ENCODE results near the gene CORO7.
A peak's percentile ranks its signal among the peaks of the same experiment; 100 is the strongest.

Gene CORO7

DNA sequence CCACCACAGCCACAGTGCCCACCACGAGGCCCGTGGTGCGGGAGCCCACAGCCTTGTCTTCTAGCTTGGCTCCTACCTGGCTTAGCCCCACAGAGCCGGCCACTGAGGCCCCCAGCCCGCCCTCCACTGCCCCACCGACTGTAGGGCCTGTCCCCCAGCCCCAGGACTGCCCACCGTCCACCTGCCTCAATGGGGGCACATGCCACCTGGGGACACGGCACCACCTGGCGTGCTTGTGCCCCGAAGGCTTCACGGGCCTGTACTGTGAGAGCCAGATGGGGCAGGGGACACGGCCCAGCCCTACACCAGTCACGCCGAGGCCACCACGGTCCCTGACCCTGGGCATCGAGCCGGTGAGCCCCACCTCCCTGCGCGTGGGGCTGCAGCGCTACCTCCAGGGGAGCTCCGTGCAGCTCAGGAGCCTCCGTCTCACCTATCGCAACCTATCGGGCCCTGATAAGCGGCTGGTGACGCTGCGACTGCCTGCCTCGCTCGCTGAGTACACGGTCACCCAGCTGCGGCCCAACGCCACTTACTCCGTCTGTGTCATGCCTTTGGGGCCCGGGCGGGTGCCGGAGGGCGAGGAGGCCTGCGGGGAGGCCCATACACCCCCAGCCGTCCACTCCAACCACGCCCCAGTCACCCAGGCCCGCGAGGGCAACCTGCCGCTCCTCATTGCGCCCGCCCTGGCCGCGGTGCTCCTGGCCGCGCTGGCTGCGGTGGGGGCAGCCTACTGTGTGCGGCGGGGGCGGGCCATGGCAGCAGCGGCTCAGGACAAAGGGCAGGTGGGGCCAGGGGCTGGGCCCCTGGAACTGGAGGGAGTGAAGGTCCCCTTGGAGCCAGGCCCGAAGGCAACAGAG, 34.2 kb downstream of the CORO7 start:
- DNase-seq = no peak

DNA sequence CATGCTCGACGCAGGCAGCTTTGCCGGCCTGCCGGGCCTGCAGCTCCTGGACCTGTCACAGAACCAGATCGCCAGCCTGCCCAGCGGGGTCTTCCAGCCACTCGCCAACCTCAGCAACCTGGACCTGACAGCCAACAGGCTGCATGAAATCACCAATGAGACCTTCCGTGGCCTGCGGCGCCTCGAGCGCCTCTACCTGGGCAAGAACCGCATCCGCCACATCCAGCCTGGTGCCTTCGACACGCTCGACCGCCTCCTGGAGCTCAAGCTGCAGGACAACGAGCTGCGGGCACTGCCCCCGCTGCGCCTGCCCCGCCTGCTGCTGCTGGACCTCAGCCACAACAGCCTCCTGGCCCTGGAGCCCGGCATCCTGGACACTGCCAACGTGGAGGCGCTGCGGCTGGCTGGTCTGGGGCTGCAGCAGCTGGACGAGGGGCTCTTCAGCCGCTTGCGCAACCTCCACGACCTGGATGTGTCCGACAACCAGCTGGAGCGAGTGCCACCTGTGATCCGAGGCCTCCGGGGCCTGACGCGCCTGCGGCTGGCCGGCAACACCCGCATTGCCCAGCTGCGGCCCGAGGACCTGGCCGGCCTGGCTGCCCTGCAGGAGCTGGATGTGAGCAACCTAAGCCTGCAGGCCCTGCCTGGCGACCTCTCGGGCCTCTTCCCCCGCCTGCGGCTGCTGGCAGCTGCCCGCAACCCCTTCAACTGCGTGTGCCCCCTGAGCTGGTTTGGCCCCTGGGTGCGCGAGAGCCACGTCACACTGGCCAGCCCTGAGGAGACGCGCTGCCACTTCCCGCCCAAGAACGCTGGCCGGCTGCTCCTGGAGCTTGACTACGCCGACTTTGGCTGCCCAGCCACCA, 35.1 kb downstream of the CORO7 start:
- DNase-seq = no peak

DNA sequence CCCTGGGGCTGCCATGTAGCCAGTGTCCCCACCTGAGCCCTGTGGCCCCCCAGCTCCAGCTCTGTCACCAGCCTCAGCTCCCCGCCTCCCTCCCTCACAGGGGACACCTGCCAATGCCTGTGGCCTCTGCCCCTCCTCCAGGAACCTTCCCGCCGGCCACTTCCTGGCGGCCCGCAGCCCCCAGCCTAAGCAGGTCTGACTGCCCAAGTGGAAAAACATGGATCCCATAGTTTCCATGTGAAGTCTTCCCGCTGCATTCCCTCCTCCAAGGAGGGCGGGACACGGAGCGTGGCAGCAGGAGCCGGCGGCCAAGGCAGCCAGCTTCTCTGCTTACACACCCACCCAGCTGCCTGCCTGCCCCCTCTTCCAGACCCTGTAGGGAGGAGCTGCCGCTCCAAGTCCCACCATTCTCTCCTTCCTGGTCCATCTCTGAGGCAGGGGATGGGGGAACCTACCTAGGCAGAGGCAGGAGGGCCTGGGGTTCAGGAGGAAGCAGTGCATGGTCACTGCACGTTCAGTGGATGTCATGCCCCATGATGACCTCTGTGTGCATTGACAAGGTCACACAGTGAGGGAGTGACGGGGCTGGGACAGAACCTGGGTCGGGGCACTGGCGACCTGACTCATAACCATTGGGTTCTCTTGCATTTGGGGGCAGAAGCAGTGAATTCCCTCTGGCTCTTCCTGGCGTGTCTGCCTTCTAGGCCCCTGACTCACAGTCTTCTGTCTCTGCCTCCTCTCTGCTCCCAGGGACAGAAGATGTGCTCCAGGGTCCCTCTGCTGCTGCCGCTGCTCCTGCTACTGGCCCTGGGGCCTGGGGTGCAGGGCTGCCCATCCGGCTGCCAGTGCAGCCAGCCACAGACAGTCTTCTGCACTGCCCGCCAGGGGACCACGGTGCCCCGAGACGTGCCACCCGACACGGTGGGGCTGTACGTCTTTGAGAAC, 36.0 kb downstream of the CORO7 start:
- no peak for DNase-seq

DNA sequence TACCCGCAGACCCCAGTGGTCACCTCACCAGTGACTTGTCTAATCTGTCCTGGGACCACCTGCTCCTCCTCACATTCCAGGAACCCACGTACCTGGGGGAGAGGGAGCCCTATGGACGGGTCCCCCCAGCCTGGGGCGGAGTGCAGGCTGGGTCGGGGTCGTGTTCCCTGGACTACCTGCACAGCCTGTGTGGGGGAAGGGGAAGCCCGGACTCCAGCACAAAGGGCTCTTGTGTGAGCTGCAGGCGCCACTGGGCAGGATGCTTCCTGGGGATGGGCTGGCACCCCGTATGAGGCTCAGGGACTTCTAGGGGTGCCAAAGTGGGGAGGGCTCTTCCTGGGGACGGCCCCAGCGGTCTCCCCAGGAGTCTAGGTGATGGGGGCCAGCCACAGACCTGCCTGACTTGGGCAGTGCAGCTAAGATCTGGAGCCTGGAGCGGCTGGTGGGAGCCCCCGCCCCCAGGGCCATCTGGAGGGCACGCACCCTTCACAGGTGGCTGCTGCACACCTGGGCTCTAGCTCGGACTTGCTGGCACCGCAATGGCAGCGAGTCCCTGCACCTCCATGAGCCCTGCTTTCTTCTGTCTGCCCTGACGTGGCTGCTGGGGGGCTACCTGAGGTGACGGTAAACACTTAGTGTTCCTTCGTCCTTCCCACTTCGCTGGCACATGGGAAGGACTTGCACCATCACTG, 37.3 kb downstream of the CORO7 start:
- no peak for DNase-seq

DNA sequence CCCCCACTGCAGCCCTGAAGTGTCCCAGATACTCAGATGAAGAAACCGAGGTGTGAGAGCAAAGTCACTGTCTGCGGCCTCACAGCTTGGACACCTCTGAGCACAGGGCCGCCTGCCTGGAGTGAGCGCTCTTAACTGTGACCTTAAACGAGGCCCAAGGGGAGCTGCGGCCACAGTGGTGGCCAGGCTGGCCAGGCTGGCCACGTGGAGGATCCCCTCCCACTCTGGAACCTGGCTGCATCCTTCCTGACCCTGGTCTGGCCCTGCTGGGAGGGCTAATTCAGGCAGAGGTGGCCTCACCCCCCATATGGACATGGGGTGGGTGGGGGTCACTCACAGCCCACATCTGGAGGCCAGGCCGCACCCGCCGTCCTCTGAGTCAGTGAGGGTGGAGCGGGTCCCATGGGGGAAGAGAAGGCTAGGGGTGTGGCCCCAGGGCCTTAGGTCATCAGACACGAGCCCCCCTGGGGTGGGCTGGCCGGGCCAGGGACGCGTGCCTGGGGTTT, 38.2 kb downstream of the CORO7 start:
- no peak for DNase-seq

DNA sequence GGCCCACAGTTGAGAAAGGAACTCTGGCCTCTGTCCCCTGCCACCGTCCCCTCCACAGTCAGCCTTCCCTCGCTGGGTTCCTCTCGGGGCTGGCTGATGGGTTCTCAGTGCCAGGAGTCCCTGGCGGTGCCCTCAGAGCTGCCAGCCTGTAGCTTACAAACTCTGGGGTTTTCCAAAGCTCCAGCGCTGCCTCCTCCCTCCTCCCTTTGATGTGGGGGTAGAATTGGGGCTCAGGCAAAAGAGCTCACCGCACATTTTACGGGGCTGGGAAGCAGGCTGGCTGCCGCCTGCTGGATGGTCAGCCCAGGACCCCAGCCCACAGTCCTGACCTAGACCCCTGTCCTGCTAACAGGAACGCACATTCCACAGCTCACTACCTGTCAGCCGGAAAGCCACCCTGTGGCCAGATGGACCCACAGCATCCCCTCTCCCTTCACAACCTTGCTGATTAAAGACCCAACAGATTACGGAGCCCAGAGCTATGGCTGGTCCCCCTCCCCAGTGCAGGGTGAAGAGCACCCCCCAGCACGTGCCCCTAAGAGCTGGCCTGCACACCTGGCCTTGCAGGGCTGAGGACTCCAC, 38.7 kb downstream of the CORO7 start:
- DNase-seq = no peak

DNA sequence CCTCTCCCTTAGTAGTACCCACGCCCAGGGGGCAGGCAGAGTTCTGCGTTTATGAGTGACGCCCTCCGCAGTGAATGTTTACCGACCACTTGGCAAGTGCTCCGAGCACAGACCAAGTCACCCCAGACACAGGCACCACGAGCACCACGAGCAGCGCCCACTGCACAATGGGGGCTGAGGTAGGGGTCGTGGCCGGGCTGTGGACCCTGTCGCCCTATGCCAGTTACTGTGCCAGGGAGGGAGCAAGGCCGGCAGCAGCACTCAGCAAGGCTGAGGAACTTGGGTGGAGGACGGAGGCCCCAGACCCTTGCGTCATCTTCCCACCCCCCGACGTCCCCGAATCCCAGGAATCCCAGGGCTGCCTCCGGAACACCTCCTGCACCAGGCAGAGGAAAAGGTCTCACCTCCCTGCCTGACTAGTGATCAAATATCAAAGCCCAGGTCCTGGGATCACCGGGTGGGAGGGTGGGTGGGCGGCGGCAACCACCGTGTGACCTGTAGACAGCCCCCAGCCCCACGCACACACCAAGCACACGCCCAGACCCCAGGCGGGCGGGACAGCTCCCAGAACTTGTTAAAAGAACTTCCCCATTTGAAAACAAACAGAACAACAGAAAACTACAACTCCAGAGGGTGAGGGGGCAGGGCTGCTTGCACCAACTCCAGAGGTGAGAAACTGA, 39.4 kb downstream of the CORO7 start:
- DNase-seq = no peak

DNA sequence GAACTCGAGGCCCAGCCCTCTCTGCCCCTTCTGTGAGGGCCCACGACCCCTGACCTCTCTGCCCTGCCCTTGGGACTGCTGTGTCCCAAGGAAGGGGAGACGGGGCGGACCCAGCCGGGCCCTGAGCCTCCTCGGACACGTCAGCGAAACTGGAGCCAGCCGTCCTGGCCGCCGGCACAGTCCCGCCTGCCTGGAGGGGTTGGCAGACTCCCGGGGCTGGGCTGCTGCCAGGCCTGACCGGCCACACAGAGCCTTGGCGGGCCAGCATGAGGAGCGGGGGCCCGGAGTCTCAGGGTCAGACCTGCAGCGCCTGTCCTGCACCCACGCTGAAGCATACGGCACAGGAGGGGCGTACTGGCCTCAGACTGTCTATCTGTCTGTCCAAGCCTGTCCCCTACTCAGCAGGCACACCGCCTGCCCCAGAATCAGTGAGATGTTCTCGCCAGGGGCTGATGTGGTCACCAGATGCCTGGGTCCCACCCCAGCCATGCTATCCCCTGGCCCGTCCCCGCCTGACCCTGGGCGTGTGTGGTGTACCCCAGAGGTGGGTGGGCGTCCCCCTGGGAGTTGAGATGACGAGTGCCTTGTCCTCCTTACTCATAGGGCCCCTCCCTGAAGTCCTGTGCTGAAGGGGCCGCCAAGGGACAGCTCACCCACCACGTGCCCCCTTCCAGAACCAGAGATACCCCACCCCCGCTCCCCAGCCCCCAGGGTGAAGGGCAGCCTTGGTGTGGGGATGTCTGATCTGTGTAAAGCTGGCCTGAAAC, 40.1 kb downstream of the CORO7 start:
- DNase-seq = no peak

DNA sequence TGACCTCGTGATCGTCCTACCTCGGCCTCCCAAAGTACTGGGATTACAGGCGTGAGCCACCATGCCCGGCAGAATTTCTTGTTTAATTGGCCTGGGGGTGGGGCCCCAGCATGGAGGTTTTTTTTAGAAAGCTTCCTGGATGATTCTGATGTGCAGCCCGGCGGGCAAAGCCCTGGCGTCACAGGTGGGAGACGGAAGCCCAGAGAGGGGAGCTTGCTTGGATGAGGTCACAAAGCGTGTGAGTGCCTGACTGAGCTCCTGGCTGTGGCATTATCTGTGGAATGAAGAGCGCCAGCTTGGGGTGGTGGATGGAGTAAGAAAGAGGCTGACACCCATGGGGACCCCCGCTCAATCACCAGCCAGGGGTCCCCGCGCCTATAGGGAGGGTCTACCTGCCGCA, 40.7 kb downstream of the CORO7 start:
- DNase-seq = no peak

DNA sequence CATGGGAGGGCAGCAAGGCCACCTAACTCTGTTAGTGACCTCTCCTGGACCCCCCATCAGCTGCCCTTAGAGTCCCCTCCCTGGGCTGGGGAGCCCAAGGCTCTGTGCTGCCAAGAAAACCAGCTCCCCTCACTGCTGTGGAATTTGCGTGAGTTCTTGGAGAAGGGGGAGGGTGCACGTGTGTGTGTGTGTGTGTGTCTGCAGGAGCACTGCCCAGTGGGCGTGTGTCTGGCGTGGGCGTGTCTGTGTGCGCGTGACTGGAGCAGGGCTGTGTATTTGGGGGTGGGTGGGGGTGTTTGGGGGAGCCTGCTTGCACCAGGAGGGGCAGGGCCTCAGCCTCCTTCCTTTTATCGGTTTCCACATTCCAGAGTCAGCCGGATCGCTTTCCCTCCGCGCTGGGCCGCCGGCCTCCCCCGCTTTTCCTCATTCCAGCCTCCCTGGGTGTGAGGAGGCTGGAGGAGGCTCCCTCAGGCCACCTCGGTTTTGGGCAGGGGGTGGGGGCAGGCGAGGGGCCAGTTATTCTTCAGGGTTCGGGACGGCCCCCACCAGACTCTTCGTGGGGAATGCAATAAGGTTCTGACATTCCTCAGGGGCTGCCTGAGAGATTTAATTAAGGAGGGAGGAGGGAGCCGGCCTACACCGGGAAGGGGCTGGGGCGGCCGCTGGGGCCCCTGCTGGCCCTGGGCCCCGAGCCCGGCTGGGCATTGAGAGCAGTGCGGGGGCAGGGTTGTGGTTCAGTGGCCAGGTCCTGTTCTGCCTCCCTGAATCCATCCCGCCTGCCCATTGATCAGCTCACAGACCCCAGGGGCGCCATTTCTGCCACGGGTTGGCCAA, 42.3 kb downstream of the CORO7 start:
- no peak for DNase-seq

DNA sequence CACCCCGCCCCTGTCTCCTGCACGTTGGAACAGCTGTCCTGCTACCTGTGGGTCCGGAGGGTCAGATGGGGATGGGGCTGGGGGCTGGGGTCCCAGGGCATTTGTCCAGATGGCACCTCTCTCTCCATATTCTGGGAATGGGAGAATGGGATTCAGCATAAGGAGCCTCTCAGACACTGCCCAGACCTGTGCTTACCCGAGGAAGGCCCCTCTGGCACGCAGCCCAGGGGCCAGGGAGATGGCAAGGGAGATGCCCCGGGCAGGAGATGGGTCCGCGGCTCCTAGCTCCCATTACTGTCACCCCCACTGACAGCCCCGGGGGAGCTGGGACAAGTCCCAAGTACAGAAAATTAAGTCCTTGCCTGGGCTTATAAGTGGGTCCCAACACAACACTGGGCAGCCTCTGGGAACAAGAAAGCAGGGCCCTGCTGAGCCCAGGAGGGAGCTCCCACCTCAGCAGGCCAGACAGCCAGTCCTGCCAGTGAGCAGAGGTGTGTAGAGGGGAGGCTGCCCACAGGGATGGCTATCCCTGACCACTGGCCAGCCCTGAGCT, 43.0 kb downstream of the CORO7 start:
- no peak for DNase-seq

DNA sequence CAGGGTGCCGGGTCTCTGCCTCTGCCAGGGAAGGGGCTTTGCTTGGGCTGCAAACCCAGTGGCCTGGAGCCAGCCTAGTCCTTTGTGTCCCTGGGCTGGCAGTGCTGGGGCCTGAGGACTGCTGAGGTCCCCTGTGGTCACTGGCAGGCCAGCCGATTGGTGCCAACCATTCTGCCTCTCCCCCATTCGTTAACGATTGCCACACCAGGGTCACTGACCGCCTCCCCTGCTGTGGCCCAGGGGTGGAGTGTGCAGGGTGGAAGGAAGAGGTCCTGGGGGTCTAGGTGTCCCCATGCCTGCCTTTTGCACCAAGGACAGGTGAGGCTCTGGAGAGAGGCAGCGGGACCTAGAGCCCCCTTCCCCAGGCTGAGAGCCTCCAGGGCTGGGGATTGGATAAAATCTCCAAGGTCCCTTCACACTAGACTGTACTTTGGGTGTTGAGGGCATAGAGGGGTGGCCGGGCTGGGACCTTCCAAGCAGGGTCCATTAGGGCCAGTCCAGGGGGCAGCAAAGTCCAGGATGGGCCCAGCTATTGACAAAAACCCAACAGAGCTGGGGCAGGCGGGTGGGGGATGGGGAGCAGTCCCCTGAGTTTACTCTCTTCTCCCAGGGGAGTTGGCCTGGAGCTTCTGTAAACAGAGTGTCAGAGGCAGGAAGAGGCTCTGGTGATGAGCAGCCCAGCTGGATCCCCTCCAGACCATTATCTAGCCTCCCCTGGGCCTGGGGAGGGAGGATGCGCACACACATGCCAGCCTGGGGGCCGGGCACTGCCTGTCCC, 43.6 kb downstream of the CORO7 start:
- no peak for DNase-seq

DNA sequence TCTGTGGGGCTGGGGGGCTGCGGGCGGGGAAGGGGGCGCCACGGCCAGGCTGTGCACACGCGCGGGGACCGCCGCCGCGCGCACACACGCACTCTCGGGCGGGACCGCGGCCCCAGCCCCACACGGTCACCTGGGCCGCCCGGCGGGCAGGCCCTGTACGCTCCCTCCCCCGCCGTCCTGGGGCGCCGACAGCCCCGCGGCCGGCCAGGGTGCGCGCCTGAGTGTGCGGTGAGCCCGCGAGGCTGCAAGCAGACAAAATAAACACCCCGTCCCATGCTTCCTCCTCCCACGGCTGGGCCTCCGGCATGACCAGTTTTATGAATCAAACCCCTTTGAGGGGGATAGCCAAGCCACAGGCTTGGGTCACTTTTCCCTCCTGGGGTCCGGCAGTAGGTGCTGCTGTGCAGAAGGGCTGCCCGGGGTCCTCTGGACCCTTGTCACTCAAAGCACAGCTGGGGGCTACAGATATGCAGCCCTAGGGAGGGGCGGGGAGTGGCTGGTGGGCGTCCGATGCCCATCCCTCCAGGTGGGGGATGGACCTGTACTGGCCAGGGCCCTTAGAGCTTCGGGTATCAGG, 44.3 kb downstream of the CORO7 start:
- DNase-seq = peak; percentile 28

DNA sequence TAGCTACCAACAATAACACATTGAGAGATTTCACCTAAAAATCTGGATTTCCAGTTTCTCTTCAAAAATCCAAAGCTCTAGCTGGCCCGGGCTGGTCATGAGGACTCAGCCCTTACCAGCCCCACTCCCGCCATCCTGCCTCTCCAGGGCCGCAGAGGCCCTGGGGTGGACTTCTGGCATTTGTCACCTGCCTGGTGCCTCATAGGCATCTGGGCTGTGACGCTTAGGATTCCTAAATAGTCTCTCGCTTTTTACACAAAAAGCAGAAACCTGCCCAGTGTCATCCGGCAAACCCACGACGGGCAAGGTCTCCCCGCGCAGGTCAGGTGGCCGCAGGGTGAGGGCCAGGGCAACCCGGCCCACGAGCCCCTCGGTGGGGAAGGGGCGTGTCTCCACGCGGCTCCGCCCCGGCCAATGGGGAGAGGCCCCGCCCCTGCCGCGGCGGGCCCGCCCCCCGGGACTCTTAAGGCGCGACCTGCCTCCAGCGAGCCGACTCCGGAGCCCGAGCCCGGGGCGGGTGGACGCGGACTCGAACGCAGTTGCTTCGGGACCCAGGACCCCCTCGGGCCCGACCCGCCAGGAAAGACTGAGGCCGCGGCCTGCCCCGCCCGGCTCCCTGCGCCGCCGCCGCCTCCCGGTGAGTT, 44.9 kb downstream of the CORO7 start, which contains the start of gene VASN:
TSS of gene VASN (plus strand) at position 492 of the 644 bp plus-strand sequence. CDS start 9,030 bp downstream, outside the sequence.
- DNase-seq = peak; percentile 74

DNA sequence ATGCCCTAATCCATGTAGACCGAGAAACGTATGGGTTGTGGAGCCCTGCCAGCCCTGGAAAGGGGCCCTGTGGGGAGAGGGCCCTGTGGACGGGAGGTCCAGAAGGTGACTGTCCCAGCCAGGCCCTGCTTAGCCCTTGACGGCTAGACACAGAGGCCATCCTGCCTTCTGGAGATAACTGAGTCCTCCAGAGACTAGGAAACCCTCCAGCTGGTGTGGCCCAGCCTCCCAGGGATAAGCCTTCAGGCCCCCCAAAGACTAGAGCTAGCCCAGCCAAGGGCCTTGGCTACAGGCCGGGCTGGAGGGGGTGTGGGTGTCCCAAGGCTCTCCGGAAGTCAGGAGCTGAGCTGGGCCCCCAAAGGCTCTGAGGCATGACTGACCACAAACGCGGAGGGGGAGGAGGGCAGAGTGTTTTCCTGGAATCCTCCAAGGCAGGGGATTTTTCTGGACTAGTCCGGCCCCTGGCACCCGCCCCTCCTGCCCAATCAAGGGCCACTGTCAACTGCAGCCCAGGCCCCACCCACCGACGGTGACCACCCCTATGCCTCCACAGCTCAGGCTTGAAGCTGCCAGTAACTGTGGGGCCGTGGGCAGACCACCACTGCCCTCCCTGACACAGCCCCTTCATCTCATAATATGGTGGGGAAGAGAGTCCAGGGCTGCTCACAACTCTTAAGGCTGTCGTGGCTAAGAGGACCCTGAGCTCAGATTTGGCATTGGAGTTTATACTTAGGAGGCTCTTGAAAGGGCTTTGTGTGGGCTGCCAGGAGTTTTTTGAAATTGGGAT, 45.6 kb downstream of the CORO7 start:
- no peak for DNase-seq

DNA sequence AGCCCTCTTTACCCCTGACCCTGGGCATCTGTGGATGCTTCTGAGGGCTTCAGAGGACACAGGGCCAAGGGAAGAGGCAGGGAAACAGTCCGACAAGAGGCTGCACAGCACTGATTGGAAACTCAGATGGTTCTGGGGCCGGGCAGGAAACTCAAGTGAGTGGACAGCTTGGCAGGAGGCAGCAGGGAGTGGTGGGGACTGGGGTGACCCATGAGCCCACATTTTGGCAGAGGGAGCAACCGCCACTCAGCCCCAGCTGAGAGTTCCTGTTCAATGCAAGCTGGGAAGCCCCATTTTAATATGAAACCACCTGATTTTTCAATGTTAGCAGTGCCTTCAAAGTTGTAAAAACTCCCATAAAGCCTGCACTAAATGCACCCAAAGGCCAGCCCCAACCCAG, 46.2 kb downstream of the CORO7 start:
- DNase-seq = no peak
